HG02852 (cell line): ENCODE measurements around the gene DNAJA3.

ENCODE experiments used
- ATAC-seq: cut with Tn5 transposase; IDR thresholded peaks from one replicate; pipeline ENCODE4 v1.9.1; 2021; ENCODE audit warnings: mild to moderate bottlenecking, moderate library complexity; ENCODE audit not compliant: unreplicated experiment

Gene DNAJA3

DNA sequence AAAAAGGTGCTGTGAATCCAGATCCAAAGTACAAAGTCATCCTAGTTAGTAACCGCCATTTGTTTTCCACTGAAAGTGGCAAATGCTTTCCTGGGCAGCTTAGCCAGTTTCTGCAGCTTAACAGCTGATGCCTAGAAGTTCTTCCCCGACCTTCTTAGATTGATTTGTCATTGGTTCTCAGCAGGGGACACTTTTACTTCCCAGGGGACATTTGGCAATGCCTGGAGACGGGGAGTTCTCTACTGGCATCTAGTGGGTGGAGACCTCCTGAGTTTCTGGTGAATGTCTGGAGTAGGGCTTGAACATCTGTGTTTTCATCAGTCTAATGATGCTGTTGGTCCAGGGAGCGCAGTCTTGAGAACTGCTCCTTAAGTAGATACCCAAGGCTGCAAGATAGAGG lies 7.6 kb downstream of the DNAJA3 start:
- ATAC-seq = no peak

DNA sequence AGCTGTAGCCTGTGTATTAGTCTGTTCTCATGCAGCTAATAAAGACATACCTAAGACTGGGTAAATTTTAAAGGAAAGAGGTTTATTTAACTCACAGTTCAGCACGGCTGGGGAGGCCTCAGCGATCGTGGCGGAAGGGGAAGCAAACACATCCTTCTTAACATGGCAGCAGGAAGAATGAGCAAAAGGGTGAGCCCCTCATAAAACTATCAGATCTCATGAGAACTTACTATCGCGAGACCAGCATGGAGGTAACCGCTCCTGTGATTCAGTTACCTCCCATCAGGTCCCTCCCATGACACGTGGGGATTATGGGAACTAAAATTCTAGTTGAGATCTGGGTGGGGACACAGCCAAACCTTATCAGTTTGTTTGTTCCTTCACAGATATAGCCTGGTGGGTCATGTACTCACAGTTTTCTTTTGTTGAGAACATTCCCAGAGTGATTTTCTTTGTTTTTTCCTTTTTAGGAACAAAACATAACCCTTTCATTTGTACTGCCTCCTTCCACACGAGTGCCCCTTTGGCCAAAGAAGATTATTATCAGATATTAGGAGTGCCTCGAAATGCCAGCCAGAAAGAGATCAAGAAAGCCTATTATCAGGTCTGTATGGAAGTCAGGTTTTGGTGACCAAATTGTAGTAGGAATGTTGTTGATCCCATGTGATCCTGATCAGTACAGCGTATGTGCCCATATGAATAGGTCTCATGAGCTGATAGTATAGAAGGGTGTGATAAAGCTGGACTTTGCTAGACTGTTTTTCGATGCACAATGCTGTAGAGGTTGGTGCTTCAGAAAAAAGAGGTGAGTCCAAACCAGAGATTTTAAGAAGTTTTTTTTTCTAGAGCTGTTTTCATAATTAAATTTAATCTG lies 8.5 kb downstream of the DNAJA3 start:
- no peak for ATAC-seq

DNA sequence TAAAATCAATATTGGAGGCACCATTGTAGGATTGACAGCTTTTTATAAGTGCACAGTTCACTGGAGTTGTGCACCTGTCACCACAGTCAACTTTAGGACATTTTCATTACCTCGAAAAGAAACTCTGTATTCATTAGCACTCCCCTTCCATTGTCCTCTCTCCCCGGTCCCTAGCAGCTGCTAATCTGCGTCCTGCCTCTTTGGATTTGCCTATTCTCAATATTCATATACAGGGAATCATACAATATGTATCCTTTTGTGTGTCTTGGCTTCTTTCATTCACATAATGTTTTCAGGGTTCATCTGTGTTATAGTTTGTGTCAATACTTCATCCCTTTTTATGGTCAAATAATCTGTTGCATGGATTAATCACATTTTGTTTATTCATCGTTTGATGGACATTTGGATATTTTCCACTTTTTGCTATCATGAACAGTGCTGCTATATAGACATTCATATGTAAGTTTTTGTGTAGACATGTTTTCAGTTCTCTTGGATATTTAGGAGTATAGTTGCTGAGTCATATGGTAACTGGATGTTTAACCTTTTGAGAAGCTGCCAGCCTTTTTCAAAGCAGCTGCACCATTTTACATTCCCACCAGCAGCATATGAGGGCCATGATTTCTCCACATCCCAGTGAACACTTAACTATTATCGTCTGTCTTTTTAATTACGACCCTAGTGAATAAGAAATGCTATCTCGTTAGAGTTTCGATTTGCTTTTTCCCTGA lies 9.8 kb downstream of the DNAJA3 start:
- no peak for ATAC-seq

DNA sequence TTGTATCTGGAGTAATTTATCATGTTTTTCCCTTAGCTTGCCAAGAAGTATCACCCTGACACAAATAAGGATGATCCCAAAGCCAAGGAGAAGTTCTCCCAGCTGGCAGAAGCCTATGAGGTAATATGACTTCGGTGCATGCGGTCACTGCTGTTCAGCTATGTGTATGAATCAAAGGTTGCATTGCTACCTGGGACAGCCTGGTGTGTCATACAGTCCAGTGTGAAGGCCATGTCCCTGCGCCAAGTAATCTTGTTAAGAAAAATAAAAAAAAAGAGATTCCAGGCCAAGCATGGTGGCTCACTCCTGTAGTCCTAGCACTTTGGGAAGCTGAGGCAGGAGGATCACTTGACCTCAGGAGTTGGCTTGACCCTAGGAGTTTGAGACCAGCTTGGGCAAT lies 11.7 kb downstream of the DNAJA3 start:
- no peak for ATAC-seq

DNA sequence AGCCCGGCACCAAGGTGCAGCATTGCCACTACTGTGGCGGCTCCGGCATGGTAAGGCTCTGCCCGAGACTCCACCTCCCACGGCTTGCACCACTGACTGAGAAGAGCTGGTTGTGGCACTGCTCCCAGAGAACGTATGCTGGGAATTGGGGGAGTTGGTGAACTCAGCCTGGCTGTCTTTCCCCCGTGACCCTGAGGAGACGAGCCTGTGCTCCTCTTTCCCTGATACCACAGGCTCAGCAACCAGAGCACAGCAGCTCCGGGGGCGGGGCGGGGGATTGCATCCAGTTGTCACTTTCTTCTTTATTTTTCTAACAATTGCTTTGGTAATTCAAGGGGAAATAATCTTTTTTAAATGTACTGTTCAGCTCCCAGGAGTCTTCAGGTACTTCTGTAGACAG lies 16.7 kb downstream of the DNAJA3 start:
- no peak for ATAC-seq

DNA sequence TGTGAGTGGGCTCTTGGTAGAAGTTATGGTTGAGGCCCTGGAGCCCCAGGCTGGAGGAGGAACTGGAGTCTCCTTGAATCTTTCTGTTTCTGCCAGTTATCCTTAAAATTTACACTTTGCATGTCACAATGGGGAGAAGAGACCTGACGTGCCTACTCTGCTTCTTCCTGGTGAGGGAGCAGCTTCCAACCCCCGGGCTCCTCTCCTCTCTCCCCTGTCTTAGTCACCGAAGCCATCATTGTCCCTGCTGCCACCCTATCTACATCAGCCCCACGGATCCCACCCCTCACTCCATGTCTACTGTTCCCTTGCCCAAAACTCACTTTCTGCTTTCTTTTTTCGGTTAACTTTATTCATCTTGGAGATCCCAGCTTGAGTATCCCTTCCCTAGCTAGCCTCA lies 17.6 kb downstream of the DNAJA3 start:
- ATAC-seq = no peak

DNA sequence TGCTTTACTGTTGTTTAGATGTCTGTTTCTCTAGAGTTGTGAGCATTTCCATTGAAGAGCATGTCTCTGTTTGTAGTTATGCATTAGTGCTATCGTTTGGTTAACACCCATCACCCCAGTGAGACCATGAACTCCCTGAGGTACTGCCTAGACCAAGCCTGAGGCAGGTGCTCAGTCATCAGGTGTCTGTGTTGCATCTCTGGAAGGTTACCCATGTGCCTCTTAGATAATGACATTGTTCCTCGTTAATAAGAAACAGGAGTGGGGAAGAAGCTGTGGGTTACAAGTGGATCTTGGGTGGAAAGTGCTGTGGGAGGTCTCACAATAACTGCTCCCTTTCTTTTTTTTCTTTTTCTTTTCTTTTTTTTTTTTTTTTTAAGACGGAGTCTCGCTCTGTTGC lies 18.3 kb downstream of the DNAJA3 start:
- ATAC-seq = no peak

DNA sequence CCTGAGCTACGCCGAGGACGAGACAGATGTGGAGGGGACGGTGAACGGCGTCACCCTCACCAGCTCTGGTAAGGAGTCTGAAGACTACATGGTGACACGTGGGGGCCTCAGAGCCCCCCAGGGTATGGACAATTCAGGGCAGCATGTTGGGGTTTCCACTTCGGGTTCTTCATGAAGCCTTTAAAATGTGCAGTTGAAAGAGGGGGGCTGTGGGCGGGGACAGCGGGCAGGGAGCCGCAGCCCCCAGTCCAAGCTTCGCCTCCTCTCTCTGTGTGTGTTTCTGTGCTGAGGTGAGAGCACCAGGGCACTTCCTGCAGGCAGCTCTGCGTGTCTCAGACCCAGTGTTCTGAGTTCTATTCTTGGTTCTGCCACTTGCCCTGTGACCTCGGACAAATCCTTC lies 24.8 kb downstream of the DNAJA3 start:
- no peak for ATAC-seq

DNA sequence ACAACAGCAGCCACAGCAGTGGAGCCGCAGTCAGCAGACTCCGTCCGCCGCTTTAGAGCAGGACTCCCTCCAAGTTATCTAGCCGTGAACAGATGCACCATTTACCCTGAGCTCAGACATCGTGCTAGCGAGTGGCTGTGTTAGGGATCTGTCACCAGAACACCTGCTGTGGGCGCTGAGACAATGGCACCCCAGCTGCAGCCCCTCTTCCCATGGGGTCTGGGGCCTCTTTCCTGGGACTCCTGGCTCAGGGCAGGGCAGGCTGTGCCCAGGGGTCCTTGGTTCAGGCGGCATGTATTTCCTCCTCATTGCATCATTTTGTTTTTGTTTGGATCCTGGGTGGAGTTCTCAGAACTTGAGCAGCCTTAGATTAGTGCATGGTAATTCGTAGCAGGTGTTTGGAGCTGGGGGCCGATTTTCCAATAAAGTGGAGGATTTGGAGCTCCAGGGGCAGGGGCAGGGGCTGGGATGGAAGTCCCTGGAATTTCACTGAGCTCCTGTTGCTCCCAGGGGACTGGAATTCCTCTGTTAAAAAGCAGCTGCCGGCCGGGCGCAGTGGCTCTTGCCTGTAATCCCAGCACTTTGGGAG lies 25.4 kb downstream of the DNAJA3 start:
- no peak for ATAC-seq

DNA sequence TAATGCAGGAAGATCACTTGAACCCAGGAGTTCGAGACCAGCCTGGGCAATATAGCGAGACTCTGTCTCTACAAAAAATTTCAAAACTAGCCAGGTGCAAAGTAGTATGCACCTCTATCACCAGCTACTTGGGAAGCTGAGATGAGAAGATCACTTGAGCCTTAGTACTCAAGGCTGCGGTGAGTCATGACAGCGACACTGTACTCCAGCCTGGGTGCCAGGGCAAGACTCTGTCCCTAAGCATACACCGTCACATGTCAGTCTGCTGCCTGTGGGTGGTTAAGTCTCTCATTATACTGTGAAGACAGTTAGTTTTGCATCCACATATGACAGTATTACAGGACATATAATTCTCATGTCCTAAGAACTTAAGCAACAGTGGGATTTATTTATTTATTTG lies 27.0 kb downstream of the DNAJA3 start:
- no peak for ATAC-seq

DNA sequence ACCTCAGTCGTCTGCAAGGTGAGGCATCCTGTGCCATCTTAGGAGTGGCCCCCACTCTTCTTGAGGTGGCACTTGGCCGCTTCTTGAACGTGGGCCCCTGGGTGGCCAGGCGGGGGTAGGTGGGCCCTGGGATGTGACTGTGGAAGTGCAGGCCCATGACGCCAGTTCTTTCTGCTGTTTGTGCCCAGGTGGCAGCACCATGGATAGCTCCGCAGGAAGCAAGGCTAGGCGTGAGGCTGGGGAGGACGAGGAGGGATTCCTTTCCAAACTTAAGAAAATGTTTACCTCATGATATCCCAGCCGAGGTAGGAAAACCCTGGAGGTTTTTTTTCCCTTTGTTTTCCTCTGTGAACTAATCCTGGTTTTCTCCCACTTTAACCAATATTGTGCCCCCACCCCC lies 29.0 kb downstream of the DNAJA3 start:
- ATAC-seq = no peak

DNA sequence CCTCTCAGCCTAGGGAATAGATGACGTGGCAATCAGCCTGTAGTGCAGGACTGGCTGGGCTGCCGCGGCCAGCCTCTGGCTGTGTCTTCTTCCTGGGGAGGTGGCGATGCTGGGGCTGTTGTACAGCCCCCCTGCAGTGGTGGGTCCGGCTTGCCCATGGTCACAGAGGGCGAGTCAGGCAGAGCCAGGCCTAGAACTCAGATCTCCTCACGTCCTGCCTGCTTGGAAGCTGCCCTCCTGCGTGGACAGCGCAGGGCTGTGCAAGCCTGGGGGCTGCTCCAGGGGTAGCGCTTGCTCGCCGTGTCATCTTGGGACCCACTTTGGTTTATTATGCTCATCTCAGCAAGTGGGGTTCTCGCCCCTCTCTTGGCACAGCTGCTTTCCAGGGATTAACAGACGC lies 29.4 kb downstream of the DNAJA3 start:
- ATAC-seq = no peak

DNA sequence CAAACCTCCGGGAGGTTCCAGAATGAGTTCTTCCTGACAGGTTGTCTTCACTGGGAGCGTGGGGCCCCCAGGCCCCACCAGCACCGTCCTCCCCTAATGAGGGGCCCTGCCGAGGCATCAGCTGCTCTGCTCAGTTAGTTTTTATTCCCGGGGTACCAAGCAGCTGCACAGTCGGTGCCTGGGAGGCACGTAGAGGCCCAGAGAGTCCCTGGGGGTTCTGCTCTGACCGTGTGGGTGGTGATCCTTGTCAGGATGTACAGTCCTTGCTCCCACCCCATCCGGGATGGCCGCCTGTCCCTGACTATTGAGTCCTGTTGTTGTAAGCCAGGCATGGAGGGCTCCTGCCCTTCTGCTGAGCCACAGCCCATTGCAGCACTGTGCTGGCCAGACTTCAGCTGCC lies 30.3 kb downstream of the DNAJA3 start:
- ATAC-seq = no peak

DNA sequence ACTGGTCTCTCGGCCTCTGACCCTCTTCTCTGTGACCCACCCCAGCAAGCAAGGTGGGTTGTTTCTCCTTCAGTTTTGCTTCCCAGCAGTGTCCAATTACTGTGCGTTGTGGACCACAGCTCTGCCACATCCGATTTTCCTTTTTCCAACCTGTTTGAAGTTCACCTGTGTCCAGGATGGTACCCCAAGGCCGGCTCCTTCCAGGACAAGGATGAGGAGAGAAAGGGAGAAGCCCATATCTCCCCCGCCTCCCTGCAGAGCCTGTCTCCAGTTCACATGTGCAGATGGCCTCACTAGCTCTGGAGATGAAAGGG lies 35.2 kb downstream of the DNAJA3 start:
- no peak for ATAC-seq

DNA sequence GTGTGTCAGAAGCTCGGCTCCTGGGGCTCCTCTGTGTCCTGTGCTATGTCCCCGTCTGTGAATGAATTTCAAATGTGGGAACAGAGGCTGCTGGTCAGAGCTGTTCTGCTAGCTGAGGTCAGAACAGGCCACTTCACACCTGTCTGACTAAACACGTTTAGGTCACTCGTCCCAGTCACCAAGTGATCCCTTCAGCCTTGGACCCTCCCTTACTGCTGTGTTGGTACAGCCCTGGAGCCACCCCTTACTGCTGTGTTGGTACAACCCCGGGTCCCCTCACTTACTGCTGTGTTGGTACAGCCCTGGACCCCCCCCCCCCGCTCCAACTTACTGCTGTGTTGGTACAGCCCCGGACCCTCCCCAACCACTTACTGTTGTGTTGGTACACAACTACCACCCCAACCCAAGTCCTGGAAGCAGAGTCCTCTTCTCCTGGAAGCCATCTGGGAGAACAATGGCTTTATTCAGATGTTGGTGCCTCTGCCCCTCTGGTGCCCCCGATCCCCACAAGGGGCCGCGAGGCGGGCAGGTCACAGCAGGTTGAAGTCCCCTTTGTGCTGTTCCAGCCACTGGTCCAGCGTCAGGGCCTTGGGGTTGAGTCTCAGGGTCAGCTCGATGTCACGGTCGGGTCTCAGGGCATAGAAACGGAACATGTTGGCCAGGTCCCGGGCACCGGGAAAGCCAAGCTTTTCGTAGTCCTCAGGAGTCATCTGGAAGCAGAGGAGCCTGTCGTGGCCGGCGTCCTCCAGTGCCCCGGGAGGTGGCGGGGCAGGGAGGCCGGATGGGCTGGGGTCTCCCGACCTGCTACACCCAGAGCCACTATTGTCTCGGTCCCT lies 35.8 kb downstream of the DNAJA3 start:
- no peak for ATAC-seq

DNA sequence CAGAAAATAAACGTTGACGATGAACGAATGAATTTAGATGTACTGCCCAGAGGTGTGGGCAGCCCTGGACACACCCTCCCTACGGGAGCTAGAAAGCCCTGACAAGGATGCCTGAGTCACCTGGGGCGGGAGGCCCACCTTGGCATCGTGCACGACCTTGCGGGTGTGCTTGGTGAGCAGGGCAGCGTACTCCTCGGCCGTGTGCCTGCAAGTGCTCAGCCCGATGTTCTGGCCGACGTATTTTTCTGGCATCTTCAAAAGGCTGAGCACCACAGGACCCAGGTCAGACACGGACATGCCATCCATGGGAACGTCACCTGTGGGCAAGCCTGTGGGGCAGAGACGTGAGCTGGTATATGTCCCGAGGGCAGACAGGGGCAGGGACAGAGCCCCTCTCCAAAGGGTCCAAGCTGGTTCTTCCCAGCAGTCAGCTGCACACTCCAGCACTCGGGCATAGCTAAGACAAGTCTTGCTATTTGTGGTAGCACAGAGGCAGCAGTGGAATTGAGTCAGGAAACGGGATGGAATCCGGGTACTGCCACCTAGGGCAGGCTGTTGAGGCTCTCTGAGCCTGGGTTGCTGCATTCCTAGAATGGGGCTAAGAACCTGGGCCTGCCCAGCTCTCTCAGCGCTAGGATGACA lies 38.0 kb downstream of the DNAJA3 start:
- no peak for ATAC-seq

DNA sequence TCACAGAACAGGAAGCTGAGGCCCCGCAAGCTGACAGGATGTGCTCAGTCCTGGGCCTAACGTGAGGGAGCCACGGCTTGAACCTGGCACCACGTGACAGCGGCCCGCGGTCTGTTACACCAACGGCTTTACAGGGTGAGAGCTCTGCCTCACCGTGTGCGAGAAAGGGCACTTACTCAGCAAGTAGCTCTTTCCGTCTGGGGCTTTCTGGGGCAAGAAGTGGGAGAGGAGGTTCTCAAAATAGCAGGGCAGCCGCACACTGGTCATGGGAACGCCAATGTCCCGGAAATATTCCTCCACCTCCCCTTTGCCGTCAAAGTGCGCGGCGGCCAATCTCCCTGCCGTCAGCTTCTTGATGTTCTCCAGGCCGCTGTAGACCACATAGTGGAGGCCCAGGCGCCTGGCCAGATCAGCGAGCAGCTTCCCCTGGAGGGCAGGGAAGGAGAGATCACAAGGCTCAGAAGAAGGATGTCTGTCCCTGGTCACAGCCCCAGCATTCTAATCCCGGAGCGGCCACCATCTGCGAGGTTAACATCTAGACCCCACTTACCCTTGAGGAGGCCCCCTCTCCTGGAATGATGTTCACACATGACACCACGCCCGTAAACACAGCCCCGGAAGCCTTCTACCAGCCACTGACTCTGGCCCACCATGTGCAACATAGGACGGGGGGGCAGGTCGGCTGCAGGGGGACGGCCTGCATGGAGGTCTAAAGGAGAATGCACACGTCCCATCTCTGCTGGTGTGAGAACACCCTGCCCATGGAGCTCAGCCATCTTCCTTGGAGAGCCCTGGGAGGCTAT lies 40.5 kb downstream of the DNAJA3 start:
- no peak for ATAC-seq

DNA sequence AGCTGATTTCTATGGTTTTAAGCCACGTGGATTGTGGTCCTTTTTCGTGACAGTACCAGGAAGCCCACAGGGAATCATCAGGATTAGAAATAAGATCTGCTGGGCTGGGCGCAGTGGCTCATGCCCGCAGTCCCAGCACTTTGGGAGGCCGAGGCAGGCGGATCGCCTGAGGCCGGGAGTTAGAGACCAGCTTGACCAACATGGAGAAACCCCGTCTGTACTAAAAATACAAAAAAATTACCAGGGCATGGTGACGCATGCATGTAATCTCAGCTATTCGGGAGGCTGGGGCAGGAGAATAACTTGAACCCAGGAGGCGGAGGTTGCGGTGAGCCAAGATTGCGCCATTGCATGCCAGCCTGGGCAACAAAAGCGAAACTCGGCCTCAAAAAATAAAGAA lies 42.2 kb downstream of the DNAJA3 start:
- no peak for ATAC-seq

DNA sequence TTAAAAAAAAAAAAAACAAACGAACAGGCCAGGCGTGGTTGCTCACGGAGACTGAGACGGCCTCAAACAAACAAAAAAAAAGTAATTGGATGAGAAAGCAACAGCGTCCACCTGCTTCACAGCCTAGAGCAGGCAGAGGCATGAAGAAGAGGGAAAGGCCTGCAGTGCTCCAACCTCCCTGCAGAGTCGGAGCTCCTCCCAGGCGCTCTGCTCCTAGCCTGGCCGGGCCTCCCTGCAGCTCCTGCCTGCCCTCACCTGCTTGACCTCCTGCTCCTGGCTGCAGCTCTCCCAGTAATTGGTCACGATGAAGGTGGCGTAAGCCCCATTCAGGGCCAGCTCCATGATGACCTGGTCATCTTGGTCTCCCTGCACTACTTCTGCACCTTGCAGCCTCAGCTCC lies 43.3 kb downstream of the DNAJA3 start:
- no peak for ATAC-seq

DNA sequence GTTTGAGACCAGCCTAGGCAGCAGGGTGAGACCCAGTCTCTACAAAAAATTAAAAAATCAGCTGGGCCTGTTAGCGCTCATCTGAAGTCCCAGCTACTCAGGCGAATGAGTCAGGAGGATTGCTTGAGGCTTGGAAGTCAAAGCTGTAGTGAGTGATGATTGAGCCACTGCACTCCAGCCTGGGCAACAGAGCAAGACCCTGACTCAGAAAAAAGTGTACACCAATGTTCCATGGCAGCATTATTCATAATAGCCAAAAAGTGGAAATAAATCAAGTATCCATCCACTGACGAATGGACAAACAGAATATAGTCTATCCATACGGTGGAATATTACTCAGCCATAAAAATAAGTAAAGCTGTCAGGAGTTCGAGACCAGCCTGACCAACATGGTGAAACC lies 46.2 kb downstream of the DNAJA3 start:
- ATAC-seq = no peak
